ENCODE measurements around the gene WWC2.

The WWC2 gene

GRCh38 chr4:183144787-183145186 lies 45.7 kb downstream of the WWC2 start:
- no peak for DNase-seq
- Histone ChIP-seq H4K91ac (ENCODE audit: low read length) (no peak overlapping the region), H3K4me1 (ENCODE audit: control insufficient read depth, insufficient read depth, low read depth, low read length) (peaks cover 2% of the 10 kb centered on the region), H3K79me1 (replicated peaks; ENCODE audit: low read length, poor library complexity, severe bottlenecking) (peaks cover 16% of the 10 kb centered on the region), H2BK15ac (ENCODE audit: low read depth, poor library complexity, severe bottlenecking) (no peak overlapping the region), H3K27ac (ENCODE audit: low read length, poor library complexity, severe bottlenecking) (no peak overlapping the region), H2BK5ac (ENCODE audit: low read depth, low read length, poor library complexity, severe bottlenecking) (no peak overlapping the region), H3K18ac (ENCODE audit: low read depth in 1 of 2, low read length in 2 of 2) (no peak overlapping the region), H2BK12ac (ENCODE audit: low read length in 2 of 2) (no peak overlapping the region), H3K4ac (ENCODE audit: low read depth in 1 of 2, low read length in 2 of 2) (no peak overlapping the region), H2AK5ac (ENCODE audit: low read length, severe bottlenecking) (peak overlapping the region; percentile 87), H3K27me3 (ENCODE audit: control insufficient read depth in 1 of 2, insufficient read depth in 1 of 2, low read length in 2 of 2) (no peaks in the 10 kb centered on the region), H4K8ac (ENCODE audit: low read length) (no peak overlapping the region), H2BK120ac (ENCODE audit: low read depth, low read length) (no peak overlapping the region), H2AFZ (ENCODE audit: low read depth, low read length) (no peak overlapping the region), H3K9me3 (ENCODE audit: control insufficient read depth, low read length) (no peaks in the 10 kb centered on the region), H3K9ac (ENCODE audit: low read length) (no peak overlapping the region), H3K14ac (ENCODE audit: low read length in 2 of 2) (no peak overlapping the region), H3K36me3 (ENCODE audit: control insufficient read depth in 1 of 2, insufficient read depth in 2 of 2, low read depth in 1 of 2, low read length in 2 of 2) (no peaks in the 10 kb centered on the region), H3K4me2 (ENCODE audit: low read length, poor library complexity, severe bottlenecking) (no peak overlapping the region), H3K23ac (ENCODE audit: low read length in 2 of 2) (peak overlapping the region in 1 of 2 experiments; percentile 73), H3K4me3 (ENCODE audit: insufficient read depth in 1 of 2, low read depth in 1 of 2, low read length in 2 of 2) (no peak overlapping the region)
- WGBS: 98% methylated on average over 4 of the region's 6 CpGs

GRCh38 chr4:183145773-183146172 lies 46.7 kb downstream of the WWC2 start:
- H3K4me3 ChIP-seq (ENCODE audit: insufficient read depth in 1 of 2, low read depth in 1 of 2, low read length in 2 of 2): no peak overlapping the region
- no peaks in the 10 kb centered on the region for H3K9me3 ChIP-seq (ENCODE audit: control insufficient read depth, low read length)
- no peak overlapping the region for H3K9ac ChIP-seq (ENCODE audit: low read length)
- DNase-seq: no peak
- peak overlapping the region in 1 of 2 experiments; percentile 21 for H3K18ac ChIP-seq (ENCODE audit: low read depth in 1 of 2, low read length in 2 of 2)
- H2BK120ac ChIP-seq (ENCODE audit: low read depth, low read length): no peak overlapping the region
- H3K79me1 ChIP-seq (replicated peaks; ENCODE audit: low read length, poor library complexity, severe bottlenecking): peaks cover 18% of the 10 kb centered on the region
- H3K14ac ChIP-seq (ENCODE audit: low read length in 2 of 2): no peak overlapping the region
- no peak overlapping the region for H3K4ac ChIP-seq (ENCODE audit: low read depth in 1 of 2, low read length in 2 of 2)
- no peak overlapping the region for H4K91ac ChIP-seq (ENCODE audit: low read length)
- H4K8ac ChIP-seq (ENCODE audit: low read length): no peak overlapping the region
- no peaks in the 10 kb centered on the region for H3K27me3 ChIP-seq (ENCODE audit: control insufficient read depth in 1 of 2, insufficient read depth in 1 of 2, low read length in 2 of 2)
- no peak overlapping the region for H3K23ac ChIP-seq (ENCODE audit: low read length in 2 of 2)
- no peak overlapping the region for H2BK5ac ChIP-seq (ENCODE audit: low read depth, low read length, poor library complexity, severe bottlenecking)
- no peak overlapping the region for H2AK5ac ChIP-seq (ENCODE audit: low read length, severe bottlenecking)
- WGBS: 93% methylated on average over 2 of the region's 2 CpGs
- peaks cover 2% of the 10 kb centered on the region for H3K4me1 ChIP-seq (ENCODE audit: control insufficient read depth, insufficient read depth, low read depth, low read length)
- peak overlapping the region in 1 of 2 experiments; percentile 42 for H2BK12ac ChIP-seq (ENCODE audit: low read length in 2 of 2)
- no peak overlapping the region for H2BK15ac ChIP-seq (ENCODE audit: low read depth, poor library complexity, severe bottlenecking)
- no peak overlapping the region for H3K27ac ChIP-seq (ENCODE audit: low read length, poor library complexity, severe bottlenecking)
- H3K4me2 ChIP-seq (ENCODE audit: low read length, poor library complexity, severe bottlenecking): no peak overlapping the region
- no peak overlapping the region for H2AFZ ChIP-seq (ENCODE audit: low read depth, low read length)
- no peaks in the 10 kb centered on the region for H3K36me3 ChIP-seq (ENCODE audit: control insufficient read depth in 1 of 2, insufficient read depth in 2 of 2, low read depth in 1 of 2, low read length in 2 of 2)

- H2AFZ ChIP-seq (ENCODE audit: low read depth, low read length): no peak overlapping the region
These were observed 47.4 kb downstream of the WWC2 start for GRCh38 chr4:183146478-183146877.

GRCh38 chr4:183147196-183147595 lies 48.1 kb downstream of the WWC2 start:
- Histone ChIP-seq H2BK15ac (ENCODE audit: low read depth, poor library complexity, severe bottlenecking) (no peak overlapping the region), H3K4me3 (ENCODE audit: insufficient read depth in 1 of 2, low read depth in 1 of 2, low read length in 2 of 2) (no peak overlapping the region), H2BK120ac (ENCODE audit: low read depth, low read length) (no peak overlapping the region), H3K23ac (ENCODE audit: low read length in 2 of 2) (no peak overlapping the region), H2BK5ac (ENCODE audit: low read depth, low read length, poor library complexity, severe bottlenecking) (no peak overlapping the region), H3K79me1 (replicated peaks; ENCODE audit: low read length, poor library complexity, severe bottlenecking) (peaks cover 17% of the 10 kb centered on the region), H2BK12ac (ENCODE audit: low read length in 2 of 2) (no peak overlapping the region), H2AK5ac (ENCODE audit: low read length, severe bottlenecking) (no peak overlapping the region), H3K4me1 (ENCODE audit: control insufficient read depth, insufficient read depth, low read depth, low read length) (peaks cover 2% of the 10 kb centered on the region), H4K91ac (ENCODE audit: low read length) (no peak overlapping the region), H3K27ac (ENCODE audit: low read length, poor library complexity, severe bottlenecking) (no peak overlapping the region), H3K14ac (ENCODE audit: low read length in 2 of 2) (no peak overlapping the region), H2AFZ (ENCODE audit: low read depth, low read length) (no peak overlapping the region), H3K9me3 (ENCODE audit: control insufficient read depth, low read length) (no peaks in the 10 kb centered on the region), H3K36me3 (ENCODE audit: control insufficient read depth in 1 of 2, insufficient read depth in 2 of 2, low read depth in 1 of 2, low read length in 2 of 2) (no peaks in the 10 kb centered on the region), H3K18ac (ENCODE audit: low read depth in 1 of 2, low read length in 2 of 2) (no peak overlapping the region), H3K4me2 (ENCODE audit: low read length, poor library complexity, severe bottlenecking) (no peak overlapping the region), H3K9ac (ENCODE audit: low read length) (no peak overlapping the region), H4K8ac (ENCODE audit: low read length) (no peak overlapping the region), H3K4ac (ENCODE audit: low read depth in 1 of 2, low read length in 2 of 2) (no peak overlapping the region), H3K27me3 (ENCODE audit: control insufficient read depth in 1 of 2, insufficient read depth in 1 of 2, low read length in 2 of 2) (no peaks in the 10 kb centered on the region)
- DNase-seq: no peak
- WGBS: 100% methylated on average over 1 of the region's 3 CpGs

More at GRCh38 chr4:183146478-183146877, 47.4 kb downstream of the WWC2 start:
- no peak overlapping the region for H3K4me2 ChIP-seq (ENCODE audit: low read length, poor library complexity, severe bottlenecking)
- no peak overlapping the region for H3K9ac ChIP-seq (ENCODE audit: low read length)
- H3K36me3 ChIP-seq (ENCODE audit: control insufficient read depth in 1 of 2, insufficient read depth in 2 of 2, low read depth in 1 of 2, low read length in 2 of 2): no peaks in the 10 kb centered on the region
- H2BK120ac ChIP-seq (ENCODE audit: low read depth, low read length): no peak overlapping the region
- H3K27me3 ChIP-seq (ENCODE audit: control insufficient read depth in 1 of 2, insufficient read depth in 1 of 2, low read length in 2 of 2): no peaks in the 10 kb centered on the region
- WGBS: 88% methylated on average over 4 of the region's 4 CpGs
- H3K4me3 ChIP-seq (ENCODE audit: insufficient read depth in 1 of 2, low read depth in 1 of 2, low read length in 2 of 2): no peak overlapping the region
- DNase-seq: no peak
- H4K91ac ChIP-seq (ENCODE audit: low read length): no peak overlapping the region
- no peak overlapping the region for H2BK15ac ChIP-seq (ENCODE audit: low read depth, poor library complexity, severe bottlenecking)
- no peaks in the 10 kb centered on the region for H3K9me3 ChIP-seq (ENCODE audit: control insufficient read depth, low read length)
- H3K79me1 ChIP-seq (replicated peaks; ENCODE audit: low read length, poor library complexity, severe bottlenecking): peaks cover 18% of the 10 kb centered on the region
- no peak overlapping the region for H3K23ac ChIP-seq (ENCODE audit: low read length in 2 of 2)
- no peak overlapping the region for H3K14ac ChIP-seq (ENCODE audit: low read length in 2 of 2)
- no peak overlapping the region for H2BK5ac ChIP-seq (ENCODE audit: low read depth, low read length, poor library complexity, severe bottlenecking)
- no peak overlapping the region for H3K27ac ChIP-seq (ENCODE audit: low read length, poor library complexity, severe bottlenecking)
- H3K4me1 ChIP-seq (ENCODE audit: control insufficient read depth, insufficient read depth, low read depth, low read length): peaks cover 2% of the 10 kb centered on the region
- no peak overlapping the region for H3K4ac ChIP-seq (ENCODE audit: low read depth in 1 of 2, low read length in 2 of 2)
- no peak overlapping the region for H3K18ac ChIP-seq (ENCODE audit: low read depth in 1 of 2, low read length in 2 of 2)
- no peak overlapping the region for H4K8ac ChIP-seq (ENCODE audit: low read length)
- no peak overlapping the region for H2AK5ac ChIP-seq (ENCODE audit: low read length, severe bottlenecking)
- H2BK12ac ChIP-seq (ENCODE audit: low read length in 2 of 2): no peak overlapping the region

Measured in mesenchymal stem cell (in vitro differentiated cells and primary cell).